Fibroblast of the conjunctiva (primary cell): ENCODE data around the gene PSMD2.
"Not testable (repeated sequence)": the region's sequence is repeated elsewhere in the genome, so short reads cannot be mapped to it uniquely, and the experiment has no call there.

Experiments
- DNase-seq: peaks from one replicate; pipeline ENCODE4 v3.0.0-alpha.2; 2010; ENCODE audit warnings: low read depth

PSMD2 gene

DNA sequence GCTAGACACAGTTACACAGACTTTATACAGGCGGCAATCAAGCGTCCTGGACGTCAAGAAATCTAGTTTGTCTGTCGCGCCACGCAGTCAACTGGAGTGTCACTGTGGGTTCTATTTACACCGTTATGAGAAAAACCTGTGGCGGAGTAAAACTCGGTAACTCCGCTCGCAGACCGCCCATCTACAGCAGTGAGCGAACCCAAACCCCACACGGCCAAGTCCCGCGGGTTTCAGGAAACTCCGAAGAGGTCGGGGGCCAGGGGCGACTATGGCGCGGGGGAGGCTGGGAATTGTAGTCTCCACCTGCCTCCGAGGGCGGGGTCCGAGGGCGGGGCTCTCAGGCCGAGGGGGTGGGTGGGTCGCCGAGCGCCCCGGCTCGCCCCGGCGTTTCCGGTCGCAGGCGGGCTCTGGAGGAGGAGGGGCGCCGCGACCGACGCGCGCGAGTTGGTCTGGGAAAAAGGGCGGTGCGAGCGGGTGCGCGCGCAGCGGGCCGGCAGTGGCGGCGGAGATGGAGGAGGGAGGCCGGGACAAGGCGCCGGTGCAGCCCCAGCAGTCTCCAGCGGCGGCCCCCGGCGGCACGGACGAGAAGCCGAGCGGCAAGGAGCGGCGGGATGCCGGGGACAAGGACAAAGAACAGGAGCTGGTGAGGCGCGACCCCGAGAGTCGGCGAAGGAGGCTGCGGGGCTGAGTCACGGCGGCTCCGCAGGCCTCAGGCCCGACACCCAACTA is at the start of gene PSMD2:
TSS of gene PSMD2 (plus strand) at position 483 of the 729 bp plus-strand sequence. CDS start at position 509, 26 bp downstream.
- peak; percentile 90 for DNase-seq

DNA sequence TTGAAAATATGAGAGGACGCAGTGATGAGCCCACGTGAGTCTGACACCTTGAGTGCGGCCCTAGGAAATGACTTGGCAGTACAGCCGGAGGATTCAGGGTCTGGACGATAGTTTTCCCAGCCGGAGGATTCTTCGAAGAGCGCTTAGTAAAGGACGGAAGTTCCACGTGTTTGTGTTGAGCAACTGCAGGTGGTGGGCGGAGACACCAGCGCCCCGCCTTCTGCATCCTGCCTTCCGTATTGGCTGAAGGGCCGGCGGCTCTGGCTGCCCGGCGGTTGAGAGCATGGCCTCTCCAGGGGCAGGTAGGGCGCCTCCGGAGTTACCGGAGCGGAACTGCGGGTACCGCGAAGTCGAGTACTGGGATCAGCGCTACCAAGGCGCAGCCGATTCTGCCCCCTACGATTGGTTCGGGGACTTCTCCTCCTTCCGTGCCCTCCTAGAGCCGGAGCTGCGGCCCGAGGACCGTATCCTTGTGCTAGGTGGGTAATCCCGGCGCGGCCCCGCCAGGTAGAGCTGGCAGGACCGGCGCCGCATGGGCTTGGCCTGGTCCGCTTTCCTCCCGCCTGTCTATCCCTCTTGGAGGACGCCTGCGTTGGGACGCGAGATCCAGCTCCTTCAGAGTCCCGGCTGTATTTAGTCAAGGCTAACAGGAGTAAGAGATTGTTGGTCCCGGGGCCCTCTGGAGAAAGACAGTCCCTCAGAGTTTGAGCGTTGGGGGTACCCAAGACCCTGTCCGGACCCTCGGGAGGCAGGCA is 49.5 kb upstream of the PSMD2 start, which contains the start of gene EEF1AKMT4:
TSS of gene EEF1AKMT4 (plus strand) at position 261 of the 755 bp plus-strand sequence. CDS start at position 284, 23 bp downstream.
- peak; percentile 97 for DNase-seq

DNA sequence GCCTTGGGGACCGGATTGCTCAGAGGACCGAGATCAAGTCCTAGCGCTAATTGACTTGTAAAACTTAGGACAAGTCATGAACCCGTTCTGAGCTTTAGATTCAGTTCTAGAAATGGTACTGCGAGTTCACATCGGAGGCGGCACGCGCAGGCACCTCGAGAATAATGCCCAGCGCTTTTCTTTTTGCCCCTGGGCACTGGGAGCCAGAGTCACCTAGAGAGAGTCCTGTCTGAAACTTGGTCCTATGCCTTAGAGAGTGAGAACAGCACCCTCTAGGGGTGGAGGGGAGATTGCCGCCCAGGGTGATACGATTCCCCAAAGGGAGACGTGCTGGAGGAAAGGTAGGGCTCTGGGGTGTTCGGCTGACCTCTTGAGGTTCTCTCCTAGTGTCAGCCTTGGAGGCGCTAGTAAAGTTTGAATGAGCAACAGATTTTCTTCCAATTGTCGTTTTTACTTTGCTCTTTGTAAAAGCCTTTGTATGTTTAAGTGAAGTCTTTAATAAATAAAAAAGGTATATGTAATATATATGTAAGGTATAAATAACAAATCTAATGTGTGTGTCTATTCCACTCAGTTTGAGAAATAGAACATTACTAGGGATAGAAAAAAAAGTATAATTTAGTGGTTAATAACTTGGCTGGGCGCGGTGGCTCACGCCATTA is 48.7 kb upstream of the PSMD2 start:
- peak; percentile 71 for DNase-seq

DNA sequence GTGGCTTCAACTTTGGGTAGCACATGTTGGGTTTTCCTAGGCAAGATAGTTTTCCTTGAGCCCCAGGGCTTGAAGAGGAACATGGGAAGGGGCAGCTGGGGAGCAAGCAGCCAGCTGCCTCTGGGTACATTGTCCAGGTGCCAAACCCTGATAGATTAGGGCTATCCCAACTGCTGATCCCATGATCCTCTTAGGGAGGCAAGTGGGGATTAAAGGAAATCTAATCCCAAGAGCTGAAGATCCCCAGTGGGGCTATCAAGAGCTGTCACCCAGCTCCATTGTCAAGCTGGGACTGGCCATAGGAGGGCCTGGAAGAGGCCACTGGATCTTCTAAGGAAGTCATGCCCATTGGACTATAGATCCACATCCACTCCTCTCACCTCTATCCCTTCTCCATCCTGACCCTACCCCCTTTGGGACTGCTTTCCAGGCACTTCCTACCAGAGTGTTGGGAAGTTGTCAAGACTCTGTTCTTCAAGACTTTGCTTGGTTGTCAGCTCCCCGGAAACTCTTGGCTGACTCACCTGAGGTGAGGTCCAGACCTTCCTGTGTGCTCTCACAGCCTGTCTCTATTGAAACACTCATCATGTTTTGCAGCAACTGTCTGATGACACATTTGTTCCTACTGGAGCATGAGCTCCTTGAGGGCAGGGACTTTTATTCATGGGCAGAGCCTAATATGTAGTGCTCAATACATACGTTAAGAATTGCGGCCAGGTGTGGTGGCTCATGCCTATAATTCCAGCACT is 43.6 kb upstream of the PSMD2 start:
- DNase-seq: no peak

DNA sequence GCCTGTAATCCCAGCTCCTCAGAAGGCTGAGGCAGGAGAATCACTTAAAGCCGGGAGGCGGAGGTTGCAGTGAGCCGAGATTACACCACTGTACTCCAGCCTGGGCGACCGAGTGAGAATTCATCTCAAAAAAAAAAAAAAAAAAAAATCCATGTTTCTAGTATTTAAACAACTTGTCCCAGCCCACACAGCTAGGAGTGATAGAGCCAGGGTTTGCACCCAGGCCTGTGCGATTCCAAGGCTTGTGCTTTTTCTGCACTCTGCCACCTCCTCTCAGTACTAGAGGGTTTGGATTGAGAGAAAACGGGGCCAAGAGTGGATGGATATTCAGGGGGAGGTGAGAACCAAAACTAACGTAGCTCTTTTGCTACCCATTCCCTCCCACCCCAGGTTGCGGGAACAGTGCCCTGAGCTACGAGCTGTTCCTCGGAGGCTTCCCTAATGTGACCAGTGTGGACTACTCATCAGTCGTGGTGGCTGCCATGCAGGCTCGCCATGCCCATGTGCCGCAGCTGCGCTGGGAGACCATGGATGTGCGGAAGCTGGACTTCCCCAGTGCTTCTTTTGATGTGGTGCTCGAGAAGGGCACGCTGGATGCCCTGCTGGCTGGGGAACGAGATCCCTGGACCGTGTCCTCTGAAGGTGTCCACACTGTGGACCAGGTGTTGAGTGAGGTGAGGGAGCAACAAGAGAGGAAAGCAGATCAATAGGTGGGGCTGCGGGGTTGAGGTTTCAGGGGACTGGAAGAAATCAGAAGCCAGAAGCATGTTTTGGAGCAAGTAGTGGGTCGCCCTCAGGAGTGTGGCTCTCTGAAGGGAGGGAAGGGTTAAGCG is 41.7 kb upstream of the PSMD2 start:
- DNase-seq: no peak

DNA sequence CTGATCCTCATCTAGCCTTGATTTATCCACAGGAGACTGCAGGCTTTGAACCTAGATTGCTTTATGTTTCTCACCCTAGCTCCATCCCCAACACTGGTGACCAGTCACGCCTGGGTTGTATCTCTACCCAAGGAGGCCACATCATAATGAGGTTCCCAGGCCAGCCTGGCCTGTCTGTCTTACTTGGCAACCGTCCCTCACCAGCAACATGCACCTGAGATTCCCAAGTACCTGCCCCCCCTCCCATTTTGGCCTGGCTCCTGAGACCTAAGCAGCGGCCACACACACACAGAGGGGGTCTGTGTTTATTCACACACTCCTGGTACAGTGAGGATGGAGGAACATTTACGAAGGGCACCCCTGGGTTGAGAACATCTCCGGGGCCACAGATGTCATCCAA is 40.1 kb upstream of the PSMD2 start:
- no peak for DNase-seq

DNA sequence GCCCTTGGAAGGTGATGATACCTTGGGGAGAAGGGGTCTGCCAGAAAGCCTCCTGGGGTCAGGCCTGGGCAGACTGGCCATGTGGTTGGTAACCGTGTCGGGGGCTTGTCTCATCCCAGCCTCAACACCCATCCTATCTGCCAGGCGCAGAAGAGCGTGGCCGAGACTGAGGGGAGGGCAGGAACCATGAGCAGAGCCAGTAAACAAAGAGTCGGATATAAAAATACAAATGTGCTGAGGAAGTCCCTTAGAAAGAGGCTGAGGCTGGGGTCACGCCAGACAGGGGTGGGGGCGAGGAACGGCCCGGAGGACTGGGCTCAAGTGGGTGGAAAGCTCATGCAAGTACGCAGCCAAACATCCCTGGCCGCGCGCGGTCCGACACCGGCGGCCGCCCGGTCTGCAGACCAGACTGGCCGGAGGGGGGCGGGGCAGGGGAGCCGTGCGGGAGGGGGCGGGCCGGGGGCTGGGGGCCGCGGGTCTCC is 39.6 kb upstream of the PSMD2 start:
- no peak for DNase-seq

DNA sequence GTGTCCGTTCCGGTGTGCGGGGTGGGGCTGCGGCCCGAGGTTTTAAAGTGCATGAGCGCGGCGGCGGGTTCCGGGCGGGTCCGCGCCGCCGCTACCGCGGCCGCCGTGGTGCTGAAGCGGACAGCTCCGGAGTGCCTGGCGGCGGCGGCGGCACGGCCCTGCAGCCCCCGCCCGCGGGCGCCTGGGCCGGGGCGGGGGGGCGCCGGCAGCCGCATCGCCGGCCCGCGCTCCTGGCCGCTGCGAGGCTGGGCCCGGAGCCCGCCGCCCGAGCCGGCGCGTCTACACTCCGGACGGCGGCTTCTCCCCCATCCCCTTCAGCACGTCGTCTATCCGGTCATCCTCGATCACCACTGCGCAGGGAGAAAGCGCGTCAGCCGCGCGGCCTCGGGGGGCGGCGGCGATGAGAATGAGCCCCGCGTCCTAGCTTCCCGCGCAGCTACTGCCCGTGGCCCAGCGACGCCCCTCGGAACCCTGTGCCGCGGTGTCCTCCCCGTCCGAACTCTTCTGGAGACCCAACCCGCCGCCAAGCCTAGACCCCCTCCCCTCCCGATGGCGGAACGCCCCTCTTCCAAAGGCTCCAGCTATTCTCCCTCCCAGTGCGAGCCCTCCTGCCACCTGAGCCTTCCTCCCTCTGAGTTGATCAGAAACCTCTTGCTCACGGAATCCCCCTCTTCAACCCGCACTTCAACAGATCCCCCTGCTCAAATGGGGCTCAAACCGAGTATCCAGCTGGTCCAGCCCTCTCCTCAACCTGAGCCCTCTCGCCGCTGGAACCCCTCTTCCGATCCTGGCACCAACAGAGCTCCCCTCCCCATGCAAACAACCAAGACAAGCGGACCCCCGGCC is 38.9 kb upstream of the PSMD2 start:
- DNase-seq: no peak

DNA sequence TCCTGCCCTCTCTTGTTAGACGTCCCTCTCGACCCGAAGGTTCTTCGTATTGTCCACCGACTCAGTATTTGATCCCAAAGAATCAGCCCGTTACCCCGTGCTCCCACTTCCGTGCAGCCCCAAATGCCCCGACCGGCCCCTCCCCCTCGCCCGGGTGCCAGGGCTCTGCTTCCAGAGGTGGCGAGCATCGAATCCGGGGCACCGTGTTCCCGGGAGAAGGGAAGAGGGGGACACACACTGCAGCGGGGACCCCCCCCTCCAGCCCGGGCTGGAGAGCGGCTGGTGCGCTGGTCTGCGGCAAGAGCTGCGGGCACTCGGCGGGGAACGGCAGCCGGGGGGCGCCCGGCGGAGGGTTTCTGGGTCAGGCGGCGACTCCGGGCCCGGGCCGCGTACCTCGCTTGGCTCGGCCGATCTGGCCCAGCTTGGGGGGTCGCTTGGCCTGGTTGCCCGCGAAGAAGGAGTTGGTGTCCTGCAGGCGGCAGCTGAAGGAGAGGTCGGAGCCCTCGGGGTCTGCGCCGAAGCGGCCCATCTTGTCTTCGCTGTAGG is 38.2 kb upstream of the PSMD2 start:
- no peak for DNase-seq

DNA sequence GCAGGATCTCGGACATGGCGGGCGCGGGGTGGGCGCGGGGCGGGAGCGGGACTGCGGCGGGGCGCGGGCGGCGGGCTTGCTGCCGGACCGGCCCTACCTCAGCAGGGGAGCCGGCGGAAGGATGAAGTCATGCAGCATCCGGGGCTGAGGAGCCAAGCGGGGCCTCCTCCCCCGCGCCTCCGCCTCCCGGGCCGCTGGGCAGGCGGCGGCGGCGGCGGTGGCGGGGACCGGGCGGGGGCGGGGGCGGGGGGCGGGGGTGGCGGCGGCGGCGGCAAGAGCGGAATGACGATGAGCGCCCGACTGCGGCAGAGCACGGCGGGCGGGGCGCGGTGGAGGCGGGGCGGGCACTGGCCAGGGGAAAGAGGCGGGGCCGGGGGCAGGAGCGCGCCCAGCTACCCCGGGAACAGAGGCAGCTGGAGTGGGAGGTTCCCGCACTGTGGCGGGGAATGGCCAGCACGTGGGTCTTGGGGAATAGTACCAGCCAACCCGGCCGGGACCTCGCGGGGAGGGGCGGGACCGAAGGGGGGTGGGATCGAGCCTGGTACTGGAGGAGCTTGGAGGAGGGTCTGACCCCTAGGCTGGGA is 37.7 kb upstream of the PSMD2 start, which contains the start of gene CAMK2N2:
TSS of gene CAMK2N2 (minus strand) at position 284 of the 584 bp plus-strand sequence. CDS start at position 16, 268 bp downstream.
- DNase-seq: no peak

DNA sequence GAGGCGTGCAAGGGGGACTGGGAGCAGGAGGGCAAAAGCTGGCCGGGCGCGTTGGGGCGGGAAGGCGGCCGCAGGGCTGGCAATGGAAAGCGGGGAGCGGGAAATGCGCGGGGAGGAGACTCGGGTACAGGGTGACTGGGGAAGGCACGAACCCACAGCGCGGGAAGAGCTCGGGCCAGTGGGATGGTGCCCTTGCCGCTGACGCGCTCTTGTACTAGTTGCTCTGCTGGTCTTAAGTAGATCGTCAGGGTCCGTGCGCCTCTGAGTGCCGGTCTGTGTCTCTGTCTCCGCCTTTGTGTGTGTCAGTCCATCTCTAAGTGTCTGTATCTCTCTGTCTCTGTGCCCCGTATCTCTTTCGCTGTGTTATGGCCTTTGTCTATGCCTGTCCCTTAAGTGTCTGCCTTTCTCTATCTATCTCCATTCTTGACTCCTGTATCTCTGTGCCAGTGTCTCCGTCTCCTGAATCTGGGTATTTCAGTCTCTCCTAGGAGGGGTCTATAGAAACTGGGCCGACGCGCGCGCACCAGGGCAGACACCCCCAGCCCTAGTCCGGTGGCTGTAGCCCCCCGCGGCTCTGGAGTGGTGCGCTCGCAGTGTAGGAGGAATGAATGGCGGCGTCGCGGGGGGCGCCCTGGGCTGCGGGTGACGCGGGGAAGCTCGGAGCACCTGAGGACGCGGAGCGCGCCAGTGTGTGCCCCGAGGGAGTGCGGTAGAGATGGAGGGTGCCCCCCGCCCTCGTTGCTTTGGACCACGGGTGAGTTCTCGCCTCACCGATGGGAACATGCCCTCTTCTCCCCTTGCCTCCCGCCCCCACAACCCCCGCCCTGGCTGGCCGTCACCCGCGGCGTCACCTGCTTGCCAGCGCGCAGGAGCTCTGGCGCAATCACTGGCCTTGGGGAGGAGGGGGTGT is 36.9 kb upstream of the PSMD2 start:
- DNase-seq: no peak

DNA sequence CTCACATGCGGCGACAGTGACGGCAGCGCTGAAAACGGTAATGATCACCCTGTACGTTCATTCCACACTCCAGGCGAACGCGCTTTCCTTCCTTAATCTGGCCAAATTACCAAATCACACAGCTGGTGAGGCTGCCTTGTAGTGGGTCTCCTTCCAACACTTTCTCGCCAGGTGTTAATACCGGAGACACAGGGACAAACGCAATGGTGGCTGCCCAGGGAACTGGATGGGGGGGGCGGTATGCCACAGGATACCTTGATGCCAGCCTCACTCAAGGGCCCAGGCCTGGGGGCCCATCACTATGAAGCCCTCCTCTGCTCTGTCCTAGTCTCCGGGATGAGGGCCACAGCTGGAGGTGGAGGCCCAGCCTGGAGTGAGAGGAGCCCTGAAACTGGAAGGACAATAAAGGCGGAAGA is 36.3 kb upstream of the PSMD2 start:
- no peak for DNase-seq

DNA sequence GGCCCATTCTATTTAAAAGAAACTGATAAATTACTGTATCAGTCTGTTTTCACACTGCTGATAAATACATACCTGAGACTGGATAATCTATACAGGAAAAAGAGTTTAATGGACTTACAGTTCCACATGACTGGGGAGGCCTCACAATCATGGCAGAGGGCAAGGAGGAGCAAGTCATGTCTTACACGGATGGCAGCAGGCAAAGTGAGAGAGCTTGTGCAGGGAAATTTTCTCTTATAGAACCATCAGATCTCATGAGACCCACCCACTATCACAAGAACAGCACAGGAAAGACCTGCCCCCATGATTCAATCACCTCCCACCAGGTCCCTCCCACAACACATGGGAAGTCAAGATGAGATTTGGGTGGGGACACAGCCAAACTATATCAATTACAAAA is 31.8 kb upstream of the PSMD2 start:
- not testable (repeated sequence) for DNase-seq

DNA sequence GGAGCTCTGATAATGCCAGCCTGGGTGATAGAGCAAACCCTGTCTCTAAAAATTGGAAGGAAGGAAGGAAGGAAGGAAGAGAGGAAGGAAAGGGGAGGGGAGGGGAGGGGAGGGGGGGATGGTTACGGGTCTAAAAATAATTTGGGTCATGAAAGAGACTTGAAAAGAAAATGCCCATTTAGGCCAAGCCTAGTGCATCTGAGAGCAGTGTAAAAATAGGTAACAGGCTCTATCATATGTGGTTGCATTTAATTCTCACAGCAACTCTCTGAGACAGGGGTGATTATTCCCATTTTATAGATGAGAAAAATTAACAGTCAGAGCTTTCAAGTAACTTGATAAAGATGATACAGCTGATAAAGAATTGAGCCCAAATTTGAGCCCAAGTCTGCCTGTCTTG is 26.8 kb upstream of the PSMD2 start:
- DNase-seq: no peak

DNA sequence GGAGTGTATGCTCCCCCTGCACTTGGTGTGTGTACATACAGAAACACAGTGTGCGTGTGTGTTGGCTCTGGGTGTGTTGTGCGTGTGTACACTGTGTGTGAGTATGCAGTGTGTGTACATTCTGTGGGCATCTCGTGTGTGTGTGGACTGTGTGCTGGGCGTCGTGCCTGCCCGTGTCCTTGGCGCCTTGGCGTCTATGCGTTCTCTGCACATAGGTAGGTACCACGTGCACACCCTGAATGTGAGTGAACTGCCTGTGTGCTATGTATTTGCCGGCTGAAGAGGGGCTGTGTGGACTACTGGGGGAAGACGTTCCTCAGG is 23.7 kb upstream of the PSMD2 start:
- no peak for DNase-seq

DNA sequence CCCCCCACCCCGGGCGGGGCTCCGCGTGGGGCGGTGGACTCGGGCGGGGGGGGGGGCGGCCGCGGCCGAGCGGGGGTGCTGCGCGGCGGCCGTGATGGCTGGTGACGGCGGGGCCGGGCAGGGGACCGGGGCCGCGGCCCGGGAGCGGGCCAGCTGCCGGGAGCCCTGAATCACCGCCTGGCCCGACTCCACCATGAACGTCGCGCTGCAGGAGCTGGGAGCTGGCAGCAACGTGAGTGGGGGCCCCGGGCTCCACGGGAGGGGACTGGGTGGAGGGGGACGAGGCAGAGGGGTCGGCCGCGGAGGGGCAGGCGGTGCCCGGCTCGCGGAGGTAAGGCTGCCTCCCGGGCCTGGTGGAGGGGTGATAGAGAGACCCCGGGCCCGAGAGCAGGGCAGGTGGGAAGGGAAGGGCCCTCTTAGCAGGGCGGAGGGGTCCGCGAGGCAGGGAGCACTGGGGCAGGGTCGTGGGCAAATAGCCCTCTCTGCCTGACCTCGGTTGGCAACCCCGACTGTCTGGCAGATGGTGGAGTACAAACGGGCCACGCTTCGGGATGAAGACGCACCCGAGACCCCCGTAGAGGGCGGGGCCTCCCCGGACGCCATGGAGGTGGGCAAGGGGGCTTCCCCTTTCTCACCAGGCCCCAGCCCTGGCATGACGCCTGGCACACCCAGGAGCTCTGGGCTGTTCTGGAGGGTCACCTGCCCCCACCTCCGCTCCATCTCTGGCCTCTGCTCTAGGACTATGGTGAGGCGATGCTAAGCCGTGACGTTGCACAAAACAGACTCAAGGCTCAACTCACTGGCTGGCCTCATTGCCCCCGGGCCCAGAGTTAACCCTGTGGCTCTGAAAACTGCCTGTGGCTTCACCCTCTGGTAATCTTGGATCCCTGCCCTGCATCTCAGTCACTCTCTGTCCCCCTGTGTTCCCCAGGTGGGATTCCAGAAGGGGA is 22.8 kb upstream of the PSMD2 start, which contains the start of gene ECE2:
TSS of gene ECE2 (plus strand) at position 62 of the 950 bp plus-strand sequence. CDS start at position 194, 132 bp downstream.
- DNase-seq: no peak

DNA sequence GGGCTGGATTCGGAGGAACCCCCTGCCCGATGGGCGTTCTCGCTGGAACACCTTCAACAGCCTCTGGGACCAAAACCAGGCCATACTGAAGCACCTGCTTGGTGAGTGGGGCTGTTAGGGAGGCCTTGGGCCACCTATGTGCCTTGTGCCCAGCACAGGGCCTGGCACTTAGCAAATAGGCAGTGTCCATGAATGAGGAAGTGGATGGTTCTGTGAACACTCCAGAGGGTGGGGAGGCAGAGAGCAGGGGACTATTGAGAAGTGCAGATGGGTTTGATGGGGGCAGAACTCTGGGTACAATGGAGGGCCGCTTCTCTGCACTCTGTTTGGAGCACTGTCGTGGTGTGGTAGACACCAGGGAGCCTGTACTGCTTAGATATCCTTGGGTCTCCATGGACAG is 21.7 kb upstream of the PSMD2 start:
- DNase-seq: no peak
